Testis (tissue), 3 donors: ENCODE results near the gene TOP1. TPM values are rescaled to one million over a fixed set of nuclear protein-coding genes. Genes with fewer than 3 reads are reported as not detected.

Experiments
- DNase-seq: peaks from one replicate; pipeline ENCODE4 v3.0.0-alpha.2; 2019
- H3K27ac ChIP-seq, 2 donors: fragments of 200-600 bp; sonication (generic); one replicate each; pipeline ENCODE4 v1.5.1; 2019
- H3K27me3 ChIP-seq: fragments of 200-600 bp; sonication (generic); one replicate; pipeline ENCODE4 v1.5.1; 2019
- H3K36me3 ChIP-seq: fragments of 200-600 bp; sonication (generic); one replicate; pipeline ENCODE4 v1.5.1; 2017; ENCODE audit warnings: low read depth; ENCODE audit errors: missing control alignments
- H3K4me1 ChIP-seq: fragments of 200-600 bp; sonication (generic); one replicate; pipeline ENCODE4 v1.5.1; 2019
- H3K4me3 ChIP-seq, 2 donors: fragments of 200-600 bp; sonication (generic); one replicate each; pipeline ENCODE4 v1.5.1; 2017 to 2019
- H3K9me3 ChIP-seq: fragments of 200-600 bp; sonication (generic); one replicate; pipeline ENCODE4 v1.5.1; 2017
- CTCF ChIP-seq, 3 experiments: fragments of 450-650 bp in 2 of 3; fragments of 200-600 bp in 1 of 3; sonication (generic) in 1 of 3; IDR thresholded peaks; one replicate each; pipeline ENCODE4 v1.5.1; 2016 to 2019; ENCODE audit warnings: antibody characterized with exemption in 3 of 3, mild to moderate bottlenecking in 2 of 3, moderate library complexity in 1 of 3
- POLR2A ChIP-seq: fragments of 450-650 bp; IDR thresholded peaks from one replicate; pipeline ENCODE4 v1.6.1; 2017; ENCODE audit warnings: antibody characterized with exemption, mild to moderate bottlenecking, moderate library complexity
- WGBS, 2 donors: methylation state at CpG; one replicate each; pipeline ENCODE4 v1.1.5; 2018; 5-methylcytosine and 5-hydroxymethylcytosine counted together
- intact Hi-C: fragments of 100-400 bp; cut with DNase I; formaldehyde crosslinking; loops from one replicate; pipeline ENCODE4 v1.15.1; 2023; ENCODE audit warnings: low total_unique reads
- polyA plus RNA-seq: library from polyadenylated mRNA; stranded (reverse); fragments of 350-450 nt; fragmentation: Illumina TruSeq; extraction: RNeasy Lipid Tissue Mini Kit (QIAGEN cat#74804); gene quantifications from one replicate; pipeline ENCODE4 v1.2.3, GENCODE V29; 2014; ENCODE audit warnings: low read depth, low replicate concordance; ENCODE audit not compliant: insufficient read depth
- total RNA-seq, 2 donors: library from RNA; depleted of rRNA; stranded (reverse); fragments of >200 nt; gene quantifications; one replicate each; pipeline ENCODE4 v1.2.3, GENCODE V29; 2016

Gene TOP1
- total and polyA plus RNA-seq, 3 donors from 2014 or later = 12.1 to 36.6 (median 33.8) TPM

DNA sequence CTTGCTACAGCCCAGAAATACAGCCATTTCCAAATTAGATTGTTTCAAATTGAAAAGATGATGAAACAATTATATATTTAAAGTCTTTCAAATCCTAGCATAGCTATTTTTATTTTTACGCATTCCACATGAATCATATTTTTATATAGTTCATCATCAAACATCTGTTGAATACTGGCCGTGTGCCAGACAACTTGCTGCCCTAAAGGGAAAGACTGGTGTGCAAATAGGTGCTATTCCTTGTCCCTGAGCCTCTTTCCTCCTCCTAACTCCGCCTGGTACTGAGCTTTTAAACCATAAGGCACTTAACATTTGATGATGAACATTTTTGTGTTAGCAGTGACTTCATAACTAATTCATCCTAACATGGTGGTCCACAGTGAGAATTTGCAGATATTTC, 90.0 kb downstream of the TOP1 start:
- Histone ChIP-seq H3K27me3 (no peaks in the 10 kb centered on the region), H3K9me3 (no peaks in the 10 kb centered on the region), H3K4me3 (no peak overlapping the region), H3K36me3 (no peaks in the 10 kb centered on the region), H3K4me1 (no peaks in the 10 kb centered on the region), H3K27ac (no peak overlapping the region)
- DNase-seq = no peak
- intact Hi-C loops = no loop called here
- TF ChIP-seq CTCF (IDR thresholded peaks at IDR 0.05) = no peak
- TF ChIP-seq POLR2A = no peak
- WGBS, 2 donors = 81 to 85% methylated on average over 3 of the region's 3 CpGs

- intact Hi-C loops = no loop called here
Observed at GRCh38 chr20:41119614-41120561, 91.3 kb downstream of the TOP1 start.

DNA sequence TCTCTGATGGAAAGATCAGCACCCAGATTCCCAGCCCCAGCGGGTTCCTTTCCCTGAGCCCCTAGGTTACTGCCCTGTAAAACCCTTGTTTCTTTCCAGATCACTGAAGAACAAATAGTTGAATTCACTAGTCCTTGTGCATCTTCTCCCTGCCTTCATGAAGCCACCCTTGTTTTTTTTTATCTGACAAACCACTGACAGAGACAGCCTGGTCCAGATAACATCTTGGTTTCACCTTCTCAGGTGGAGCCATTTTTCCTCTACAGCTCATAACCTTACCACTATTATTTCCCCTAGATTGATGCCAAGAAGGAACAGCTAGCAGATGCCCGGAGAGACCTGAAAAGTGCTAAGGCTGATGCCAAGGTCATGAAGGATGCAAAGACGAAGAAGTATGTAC, 92.8 kb downstream of the TOP1 start:
- Histone ChIP-seq H3K4me3 (no peak overlapping the region), H3K27ac (no peak overlapping the region), H3K27me3 (no peaks in the 10 kb centered on the region), H3K36me3 (no peaks in the 10 kb centered on the region), H3K4me1 (no peaks in the 10 kb centered on the region), H3K9me3 (no peaks in the 10 kb centered on the region)
- TF ChIP-seq POLR2A (no peak), CTCF (IDR thresholded peaks at IDR 0.05) (no peak)
- 87 to 89% methylated on average over 3 of the region's 3 CpGs for WGBS, 2 donors
- DNase-seq = no peak
- intact Hi-C loops = no loop called here

More at GRCh38 chr20:41119614-41120561, 91.3 kb downstream of the TOP1 start:
- Histone ChIP-seq H3K4me3 (no peak overlapping the region), H3K27me3 (no peaks in the 10 kb centered on the region), H3K36me3 (no peaks in the 10 kb centered on the region), H3K27ac (no peak overlapping the region), H3K4me1 (no peaks in the 10 kb centered on the region), H3K9me3 (no peaks in the 10 kb centered on the region)
- TF ChIP-seq CTCF (IDR thresholded peaks at IDR 0.05) (no peak), POLR2A (no peak)
- DNase-seq = no peak
- 88 to 94% methylated on average over 7 of the region's 7 CpGs for WGBS, 2 donors

DNA sequence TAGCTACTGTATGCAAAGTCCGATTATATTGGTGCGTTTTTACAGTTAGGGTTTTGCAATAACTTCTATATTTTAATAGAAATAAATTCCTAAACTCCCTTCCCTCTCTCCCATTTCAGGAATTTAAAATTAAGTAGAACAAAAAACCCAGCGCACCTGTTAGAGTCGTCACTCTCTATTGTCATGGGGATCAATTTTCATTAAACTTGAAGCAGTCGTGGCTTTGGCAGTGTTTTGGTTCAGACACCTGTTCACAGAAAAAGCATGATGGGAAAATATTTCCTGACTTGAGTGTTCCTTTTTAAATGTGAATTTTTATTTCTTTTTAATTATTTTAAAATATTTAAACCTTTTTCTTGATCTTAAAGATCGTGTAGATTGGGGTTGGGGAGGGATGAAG, 95.0 kb downstream of the TOP1 start:
- no peaks in the 10 kb centered on the region for H3K9me3 ChIP-seq
- H3K4me1 ChIP-seq = no peaks in the 10 kb centered on the region
- H3K27me3 ChIP-seq = no peaks in the 10 kb centered on the region
- no peak overlapping the region for H3K27ac ChIP-seq
- intact Hi-C loops = no loop called here
- no peaks in the 10 kb centered on the region for H3K36me3 ChIP-seq
- DNase-seq = no peak
- TF ChIP-seq POLR2A (no peak), CTCF (IDR thresholded peaks at IDR 0.05) (no peak)
- no peak overlapping the region for H3K4me3 ChIP-seq
- 88 to 95% methylated on average over 6 of the region's 6 CpGs for WGBS, 2 donors
